HG02840 (cell line): ENCODE data around the gene AMY2B.
"Not testable (repeated sequence)": the region's sequence is repeated elsewhere in the genome, so short reads cannot be mapped to it uniquely, and the experiment has no call there.

Source experiments
- ATAC-seq: cut with Tn5 transposase; IDR thresholded peaks from one replicate; pipeline ENCODE4 v1.9.1; 2021; ENCODE audit warnings: mild to moderate bottlenecking, moderate library complexity, moderate number of reproducible peaks; ENCODE audit not compliant: unreplicated experiment, low FRiP score

The AMY2B gene

GRCh38 chr1:103616362-103616761, 45.0 kb downstream of the AMY2B start:
- no peak for ATAC-seq

- not testable (repeated sequence) for ATAC-seq
Measured at GRCh38 chr1:103616994-103617477, 45.6 kb downstream of the AMY2B start, which contains the start of gene AMY2A. TSS of gene AMY2A (plus strand) at chr1:103617427. CDS start at chr1:103617441, 14 bp downstream.

GRCh38 chr1:103627436-103627835, 56.0 kb downstream of the AMY2B start:
- ATAC-seq, result not testable (repeated sequence)
